HEK293T (cell line): ENCODE measurements around the gene FOXO3.

Experiments
- ARNT ChIP-seq: fragments of 450-650 bp; IDR thresholded peaks from 2 replicates; pipeline ENCODE4 v1.6.1; 2017; ENCODE audit warnings: mild to moderate bottlenecking
- CTBP1 ChIP-seq: fragments of 450-650 bp; IDR thresholded peaks from 2 replicates; pipeline ENCODE4 v1.6.1; 2016; ENCODE audit warnings: borderline replicate concordance
- ELF4 ChIP-seq: fragments of 450-650 bp; IDR thresholded peaks from 2 replicates; pipeline ENCODE4 v1.6.1; 2017; ENCODE audit warnings: antibody characterized with exemption
- FOXA1 ChIP-seq: fragments of 450-650 bp; IDR thresholded peaks from 2 replicates; pipeline ENCODE4 v1.6.1; 2016; ENCODE audit warnings: mild to moderate bottlenecking
- FOXM1 ChIP-seq: fragments of 450-650 bp; IDR thresholded peaks from 2 replicates; pipeline ENCODE4 v1.6.1; 2017; ENCODE audit warnings: mild to moderate bottlenecking, borderline replicate concordance
- L3MBTL2 ChIP-seq: fragments of 450-650 bp; conservative IDR thresholded peaks from 2 replicates; pipeline ENCODE4 v1.6.1; 2016; ENCODE audit warnings: mild to moderate bottlenecking
- LEF1 ChIP-seq: fragments of 450-650 bp; IDR thresholded peaks from 2 replicates; pipeline ENCODE4 v1.6.1; 2017; ENCODE audit warnings: mild to moderate bottlenecking, borderline replicate concordance
- NFRKB ChIP-seq: fragments of 450-650 bp; IDR thresholded peaks from 2 replicates; pipeline ENCODE4 v1.6.1; 2016; ENCODE audit warnings: mild to moderate bottlenecking, moderate library complexity
- PKNOX1 ChIP-seq: fragments of 450-650 bp; IDR thresholded peaks from 2 replicates; pipeline ENCODE4 v1.6.1; 2016
- SUZ12 ChIP-seq: fragments of 450-650 bp; IDR thresholded peaks from 2 replicates; pipeline ENCODE4 v1.6.1; 2016; ENCODE audit warnings: mild to moderate bottlenecking
- TARDBP ChIP-seq: fragments of 450-650 bp; IDR thresholded peaks from 2 replicates; pipeline ENCODE4 v1.6.1; 2016
- ZNF384 ChIP-seq: fragments of 450-650 bp; IDR thresholded peaks from 2 replicates; pipeline ENCODE4 v1.6.1; 2016

DNA sequence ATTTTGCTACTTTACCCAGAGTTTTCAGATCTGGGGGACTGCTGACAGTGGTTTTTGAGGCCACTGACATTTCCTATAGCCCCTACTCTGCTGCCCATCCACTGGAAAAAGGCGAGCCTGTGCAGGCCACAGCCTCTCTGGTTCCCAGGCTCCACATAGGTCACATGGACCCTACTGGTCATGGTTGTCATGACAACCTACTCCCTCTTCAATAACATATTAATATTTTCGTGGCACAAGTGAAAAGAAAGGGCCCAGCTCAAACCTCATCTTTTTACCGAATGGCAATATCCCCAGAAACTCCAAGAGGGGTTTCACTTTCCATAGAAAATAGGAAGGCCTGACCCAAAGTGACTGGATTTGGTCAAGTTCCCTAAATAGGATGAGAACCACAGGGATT, 11.0 kb upstream of the FOXO3 start:
- TF ChIP-seq L3MBTL2 (no peak), LEF1 (no peak), FOXA1 (no peak), FOXM1 (no peak), PKNOX1 (no peak), ELF4 (no peak), TARDBP (no peak), ZNF384 (no peak), SUZ12 (no peak), ARNT (no peak), NFRKB (no peak), CTBP1 (no peak)
